Stomach smooth muscle (tissue), 2 donors: ENCODE results near the gene PDE9A.
"Not testable (repeated sequence)": the region's sequence is repeated elsewhere in the genome, so short reads cannot be mapped to it uniquely, and the experiment has no call there.

Source experiments
- H3K27ac ChIP-seq: one replicate; pipeline ENCODE4 v1.7.0; 2013; ENCODE audit warnings: mild to moderate bottlenecking, low read length, inconsistent platforms
- H3K27me3 ChIP-seq, 2 donors: one replicate each; pipeline ENCODE4 v1.7.0; 2013; ENCODE audit warnings: low read length in 2 of 2; ENCODE audit not compliant: insufficient read depth in 2 of 2, control insufficient read depth in 1 of 2
- H3K36me3 ChIP-seq, 2 donors: one replicate each; pipeline ENCODE4 v1.7.0; 2013; ENCODE audit warnings: low read length in 2 of 2; ENCODE audit not compliant: control insufficient read depth in 2 of 2, insufficient read depth in 2 of 2
- H3K4me1 ChIP-seq: one replicate; pipeline ENCODE4 v1.7.0; 2013; ENCODE audit warnings: low read length; ENCODE audit not compliant: control insufficient read depth, insufficient read depth
- H3K4me3 ChIP-seq, 2 donors: one replicate each; pipeline ENCODE4 v1.7.0; 2013; ENCODE audit warnings: low read length in 2 of 2
- H3K9ac ChIP-seq, 2 donors: one replicate each; pipeline ENCODE4 v1.7.0; 2013; ENCODE audit warnings: low read length in 2 of 2, mild to moderate bottlenecking in 1 of 2
- H3K9me3 ChIP-seq, 2 donors: one replicate each; pipeline ENCODE4 v1.7.0; 2013; ENCODE audit warnings: low read length in 2 of 2; ENCODE audit not compliant: control insufficient read depth in 2 of 2
- donor health status: healthy.
- donor health status: Pancreatic carcinoma.

The PDE9A gene

DNA sequence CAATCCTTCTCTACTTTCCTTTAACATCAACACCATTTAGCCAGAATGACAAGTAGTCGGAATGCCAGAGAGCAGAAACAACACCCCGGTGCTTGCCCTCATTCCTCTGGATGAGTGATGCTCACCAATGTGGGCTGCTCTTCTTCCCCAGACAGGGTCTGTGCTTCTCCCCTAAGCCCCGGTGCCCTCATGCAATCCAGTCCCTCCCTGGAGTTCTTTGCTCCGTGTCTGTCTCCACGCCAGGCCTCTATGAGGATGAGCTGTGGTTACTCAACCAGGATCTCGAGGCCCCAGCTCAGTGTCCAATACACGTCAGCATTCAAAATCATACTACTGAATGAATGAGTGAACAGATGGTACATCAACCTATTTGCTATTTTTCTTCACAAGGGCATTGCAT lies 29.7 kb upstream of the PDE9A start:
- Histone ChIP-seq H3K9ac (no peak overlapping the region), H3K27ac (no peak overlapping the region), H3K9me3 (no peaks in the 10 kb centered on the region), H3K4me1 (no peaks in the 10 kb centered on the region), H3K27me3 (peaks cover 9 to 11% of the 10 kb centered on the region in 2 donors), H3K36me3 (no peaks in the 10 kb centered on the region), H3K4me3 (no peak overlapping the region)

DNA sequence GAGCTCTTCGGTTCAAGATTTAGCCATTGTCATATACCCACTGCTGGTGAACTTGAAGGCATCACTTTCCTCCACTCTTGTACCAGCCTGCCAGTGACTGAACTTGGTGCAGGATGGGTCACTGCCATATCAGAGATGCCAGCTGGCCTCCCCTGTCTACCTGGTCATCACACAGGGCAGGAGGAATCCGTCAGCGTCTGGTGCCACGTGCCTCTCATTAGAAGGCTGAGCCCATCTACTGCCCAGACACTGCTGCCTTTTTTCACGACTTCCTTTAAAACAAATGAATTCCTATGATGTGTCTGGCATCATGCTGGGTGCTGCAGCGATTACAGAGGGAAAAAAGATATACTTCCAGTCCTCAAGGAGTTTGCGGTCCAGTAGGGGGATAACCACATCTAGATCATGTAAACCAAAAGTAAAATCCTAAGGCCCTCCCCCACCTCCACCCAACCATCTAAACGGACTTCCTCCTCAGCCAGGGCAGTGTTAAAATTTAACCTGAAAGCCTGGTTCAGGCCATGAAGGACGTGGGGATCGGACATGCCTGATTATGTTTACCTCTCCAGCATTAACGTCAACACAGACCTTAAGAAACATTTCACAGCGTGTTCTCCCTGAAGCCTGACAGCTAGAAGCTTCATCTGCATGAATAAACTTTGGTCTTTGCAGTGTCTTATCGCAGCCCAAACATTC lies 29.2 kb upstream of the PDE9A start:
- no peaks in the 10 kb centered on the region for H3K9me3 ChIP-seq
- no peak overlapping the region for H3K4me3 ChIP-seq
- H3K27ac ChIP-seq, result no peak overlapping the region
- no peaks in the 10 kb centered on the region for H3K36me3 ChIP-seq
- no peaks in the 10 kb centered on the region for H3K4me1 ChIP-seq
- H3K27me3 ChIP-seq, result peaks cover 8 to 11% of the 10 kb centered on the region in 2 donors
- H3K9ac ChIP-seq, result no peak overlapping the region

DNA sequence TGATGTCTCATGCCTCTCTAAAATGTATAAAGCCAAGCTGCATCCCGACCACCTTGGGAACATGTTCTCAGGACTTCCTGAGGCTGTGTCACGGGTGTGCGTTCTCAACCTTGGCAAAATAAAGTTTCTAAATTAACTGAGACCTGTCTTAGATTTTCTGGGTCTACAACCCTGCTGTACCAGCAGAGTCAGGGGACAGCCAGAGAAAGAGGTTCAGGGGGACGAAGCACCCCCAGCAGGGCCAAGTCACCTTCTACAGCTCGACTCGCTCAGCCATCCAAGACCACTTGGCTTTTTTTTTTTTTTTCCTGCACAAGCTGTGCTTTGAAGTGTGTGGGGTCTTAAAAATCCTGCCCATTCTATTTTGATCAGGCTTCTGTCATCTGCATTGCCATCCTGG lies 28.5 kb upstream of the PDE9A start:
- no peaks in the 10 kb centered on the region for H3K9me3 ChIP-seq
- no peaks in the 10 kb centered on the region for H3K4me1 ChIP-seq
- H3K36me3 ChIP-seq, result no peaks in the 10 kb centered on the region
- H3K27ac ChIP-seq, result no peak overlapping the region
- H3K27me3 ChIP-seq, result peaks cover 2 to 8% of the 10 kb centered on the region in 2 donors
- H3K4me3 ChIP-seq, result no peak overlapping the region
- no peak overlapping the region for H3K9ac ChIP-seq

DNA sequence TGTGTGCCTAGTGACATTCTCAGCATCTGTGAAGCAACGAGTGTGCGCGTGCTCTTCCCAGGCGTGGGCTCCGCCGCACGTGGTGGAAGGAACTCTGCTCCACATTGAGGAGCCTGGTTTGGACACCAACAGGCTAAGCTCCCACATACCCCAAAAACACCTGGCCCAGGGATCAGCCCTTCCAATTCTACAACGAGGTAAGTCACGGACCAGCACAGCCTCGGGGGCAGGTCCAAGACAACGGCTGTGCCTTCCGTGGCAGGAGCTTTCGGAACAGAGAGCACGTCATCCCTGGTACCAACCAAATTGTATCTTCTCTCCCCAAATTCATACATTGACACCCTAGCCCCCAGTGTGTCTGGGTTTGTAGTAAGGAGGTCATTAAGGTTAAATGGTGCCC lies 27.2 kb upstream of the PDE9A start:
- no peaks in the 10 kb centered on the region for H3K9me3 ChIP-seq
- no peak overlapping the region for H3K9ac ChIP-seq
- H3K4me1 ChIP-seq, result no peaks in the 10 kb centered on the region
- no peak overlapping the region for H3K27ac ChIP-seq
- no peaks in the 10 kb centered on the region for H3K36me3 ChIP-seq
- H3K27me3 ChIP-seq, result peaks cover 0 to 8% of the 10 kb centered on the region in 2 donors
- H3K4me3 ChIP-seq, result no peak overlapping the region

DNA sequence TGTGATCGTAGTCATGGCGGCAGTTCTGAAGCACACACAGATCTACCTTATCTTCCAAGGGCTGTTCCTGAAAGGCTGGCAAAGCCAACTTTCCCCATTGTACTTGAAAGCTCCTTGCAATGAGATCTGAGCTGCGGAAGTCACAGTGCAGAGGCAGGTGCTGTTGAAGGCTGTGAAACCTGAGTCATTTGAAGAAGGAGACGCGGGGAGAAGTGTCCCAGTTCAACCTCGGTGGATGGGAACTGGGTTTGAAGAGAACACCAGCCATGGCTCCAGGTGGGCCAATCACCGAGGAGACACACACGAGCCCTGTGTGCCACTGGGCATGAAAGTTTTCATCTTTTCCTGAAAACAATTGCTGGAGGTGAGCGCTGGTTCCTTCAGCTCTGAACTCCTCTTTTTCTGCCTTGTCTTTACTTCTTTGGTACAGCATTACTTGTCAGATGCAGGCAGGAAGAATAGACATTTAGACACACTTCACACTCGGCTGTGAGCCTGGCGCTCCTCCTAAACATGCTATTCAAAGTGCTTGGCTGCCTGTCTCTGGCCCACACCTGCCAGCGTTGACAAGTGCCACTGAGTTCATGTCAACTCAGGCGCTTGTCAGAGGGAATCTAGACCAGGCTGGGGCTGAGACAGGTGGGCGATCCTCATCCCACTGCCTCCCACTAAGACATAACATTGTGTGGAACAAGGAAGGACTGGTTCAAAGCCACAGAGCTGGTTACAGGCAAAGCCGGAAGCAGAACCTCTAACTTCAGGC lies 25.7 kb upstream of the PDE9A start:
- no peak overlapping the region for H3K4me3 ChIP-seq
- no peak overlapping the region for H3K27ac ChIP-seq
- no peaks in the 10 kb centered on the region for H3K9me3 ChIP-seq
- peaks cover 0 to 11% of the 10 kb centered on the region in 2 donors for H3K27me3 ChIP-seq
- H3K9ac ChIP-seq, result no peak overlapping the region
- no peaks in the 10 kb centered on the region for H3K36me3 ChIP-seq
- no peaks in the 10 kb centered on the region for H3K4me1 ChIP-seq

DNA sequence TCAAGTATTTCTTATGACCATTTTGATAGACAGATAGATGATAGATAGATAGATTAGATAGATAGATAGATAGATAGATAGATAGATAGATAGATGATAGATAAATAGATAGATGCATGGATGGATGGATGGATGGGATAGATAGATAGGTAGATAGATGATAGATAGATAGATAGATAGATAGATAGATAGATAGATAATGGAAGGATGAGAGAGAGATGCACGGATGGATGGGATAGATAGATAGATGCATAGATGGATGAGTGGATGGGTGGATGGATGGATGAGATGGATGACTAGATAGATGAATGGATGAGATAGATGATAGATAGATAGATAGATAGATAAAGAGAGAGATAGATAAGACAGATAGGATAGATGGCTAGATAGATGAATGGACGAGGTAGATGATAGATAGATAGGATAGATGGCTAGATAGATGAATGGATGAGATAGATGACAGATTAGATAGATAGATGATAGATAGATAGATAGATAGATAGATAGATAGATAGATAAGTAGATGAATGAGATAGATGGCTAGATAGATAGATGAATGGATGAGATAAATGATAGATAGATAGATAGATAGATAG lies 24.9 kb upstream of the PDE9A start:
- H3K4me1 ChIP-seq, H3K4me3 ChIP-seq, H3K9me3 ChIP-seq, H3K27ac ChIP-seq, H3K36me3 ChIP-seq, H3K9ac ChIP-seq: not testable (repeated sequence)
- H3K27me3 ChIP-seq, result peaks cover 0 to 11% of the 10 kb centered on the region in 2 donors

DNA sequence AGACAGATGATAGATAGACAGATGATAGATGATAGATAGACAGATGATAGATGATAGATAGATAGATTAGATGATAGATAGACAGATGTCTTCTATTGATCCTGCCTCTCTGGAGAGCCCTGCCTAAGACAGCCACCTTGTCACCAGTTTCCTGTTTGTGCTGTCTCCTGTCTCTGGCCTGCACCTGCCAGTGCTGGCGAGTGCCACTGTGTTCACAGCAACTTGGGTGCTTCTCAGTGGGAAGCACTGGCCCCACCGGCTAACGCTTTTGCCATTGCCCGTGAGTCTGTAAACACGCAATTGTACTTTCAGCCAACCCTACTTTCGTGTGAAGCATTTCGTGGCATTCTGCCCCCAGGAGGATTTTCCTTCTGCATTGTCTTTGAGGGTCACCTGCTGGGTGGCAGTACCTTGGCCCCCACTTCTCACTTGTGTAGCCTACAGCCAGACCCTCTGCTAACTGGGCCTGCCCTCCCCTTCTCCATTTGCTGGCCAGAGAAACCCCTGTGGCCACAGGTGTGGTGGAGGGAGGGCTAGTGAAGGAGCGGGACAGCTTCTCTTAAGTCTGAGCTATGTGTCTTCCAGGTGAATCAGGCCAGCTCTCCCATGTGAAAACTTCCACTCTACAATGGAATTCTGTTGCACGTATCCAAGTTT lies 23.4 kb upstream of the PDE9A start:
- H3K27ac ChIP-seq, result no peak overlapping the region
- no peaks in the 10 kb centered on the region for H3K4me1 ChIP-seq
- no peaks in the 10 kb centered on the region for H3K9me3 ChIP-seq
- H3K4me3 ChIP-seq, result no peak overlapping the region
- H3K9ac ChIP-seq, result no peak overlapping the region
- peaks cover 0 to 9% of the 10 kb centered on the region in 2 donors for H3K27me3 ChIP-seq
- H3K36me3 ChIP-seq, result no peaks in the 10 kb centered on the region

DNA sequence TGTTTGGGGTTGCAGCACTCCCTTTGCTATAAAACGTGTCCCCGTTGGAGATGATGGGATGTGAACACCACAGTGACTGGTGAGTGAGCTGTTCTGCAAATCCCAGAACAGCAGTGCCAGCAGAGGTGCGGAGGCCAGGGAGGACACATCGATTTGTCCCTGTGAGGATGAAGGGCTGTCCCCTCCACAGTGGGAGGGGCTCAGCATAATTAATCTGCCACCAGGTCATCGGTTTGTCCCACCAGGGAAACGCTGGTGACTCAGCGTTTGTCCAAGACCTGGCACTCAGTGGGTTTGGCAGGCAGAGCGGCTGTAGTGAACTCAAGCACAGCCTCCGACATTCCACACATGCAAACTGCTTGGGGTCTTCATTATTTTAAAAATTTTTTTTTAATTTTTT lies 22.8 kb upstream of the PDE9A start:
- H3K4me1 ChIP-seq, result no peaks in the 10 kb centered on the region
- no peaks in the 10 kb centered on the region for H3K9me3 ChIP-seq
- H3K27me3 ChIP-seq, result peaks cover 0 to 6% of the 10 kb centered on the region in 2 donors
- no peak overlapping the region for H3K9ac ChIP-seq
- no peak overlapping the region for H3K4me3 ChIP-seq
- no peaks in the 10 kb centered on the region for H3K36me3 ChIP-seq
- no peak overlapping the region for H3K27ac ChIP-seq

DNA sequence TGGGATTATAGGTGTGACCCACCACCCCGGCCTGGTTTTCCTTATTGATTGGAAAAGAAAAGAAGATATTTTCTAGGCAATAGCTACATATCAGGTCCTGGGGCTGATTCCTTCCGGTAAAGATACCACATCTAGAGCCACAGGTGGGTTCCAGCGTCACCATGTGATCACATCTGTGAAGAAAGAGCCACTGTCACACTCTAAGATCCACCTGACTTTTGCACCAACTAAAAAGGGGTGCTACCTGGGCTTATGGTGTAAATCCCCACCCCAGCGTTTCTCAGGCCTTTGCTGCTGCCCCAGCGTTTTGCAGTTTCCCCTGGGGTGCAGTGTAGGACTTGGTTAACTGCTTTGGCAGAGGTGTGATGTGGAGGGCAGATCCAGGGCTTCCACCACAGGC lies 22.3 kb upstream of the PDE9A start:
- H3K9me3 ChIP-seq, result no peaks in the 10 kb centered on the region

DNA sequence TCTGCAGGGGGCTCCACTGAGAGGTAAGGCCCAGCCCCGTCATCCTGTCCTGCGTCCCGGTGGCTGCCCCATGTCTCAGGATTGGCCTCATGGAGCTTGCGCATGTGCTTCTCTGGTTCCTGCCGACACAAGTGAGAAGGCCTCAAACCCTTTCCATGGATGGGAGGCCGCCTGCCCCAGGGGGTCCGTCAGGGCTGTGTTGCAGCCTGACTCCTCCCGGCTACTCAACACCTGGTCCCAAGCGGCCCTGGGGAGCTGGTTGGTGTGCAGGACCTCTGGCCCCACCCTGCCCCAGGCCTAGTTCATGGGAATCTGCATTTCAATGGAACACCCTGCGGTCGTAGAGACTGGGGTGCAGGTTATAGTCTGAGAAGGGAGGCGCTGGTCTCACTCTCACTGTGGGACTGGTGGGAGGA lies 21.1 kb upstream of the PDE9A start:
- Histone ChIP-seq H3K36me3 (no peaks in the 10 kb centered on the region), H3K9me3 (no peaks in the 10 kb centered on the region), H3K9ac (no peak overlapping the region), H3K4me1 (peaks cover 2% of the 10 kb centered on the region), H3K27ac (no peak overlapping the region), H3K27me3 (peaks cover 0 to 6% of the 10 kb centered on the region in 2 donors), H3K4me3 (no peak overlapping the region)

More for the DNA sequence above, 22.3 kb upstream of the PDE9A start:
- Histone ChIP-seq H3K36me3 (no peaks in the 10 kb centered on the region), H3K4me1 (no peaks in the 10 kb centered on the region), H3K9ac (no peak overlapping the region), H3K27me3 (peaks cover 0 to 6% of the 10 kb centered on the region in 2 donors), H3K27ac (no peak overlapping the region), H3K4me3 (no peak overlapping the region)
